Left ventricle myocardium superior (tissue), 1 donor: Measurements from ENCODE around the gene GTF3C5. TPM values are rescaled to one million over a fixed set of nuclear protein-coding genes. Genes with fewer than 3 reads are reported as not detected.
"Not testable (repeated sequence)": the region's sequence is repeated elsewhere in the genome, so short reads cannot be mapped to it uniquely, and the experiment has no call there.

ENCODE experiments used
- ATAC-seq: fragments of 200-7000 bp; cut with Tn5 transposase; one replicate; pipeline ENCODE4 v1.9.1; 2020; ENCODE audit warnings: mild to moderate bottlenecking, moderate library complexity
- DNase-seq: peaks from one replicate; pipeline ENCODE4 v3.0.0-alpha.2; 2020
- intact Hi-C: fragments of 100-400 bp; cut with micrococcal nuclease; formaldehyde crosslinking; loops from one replicate; pipeline ENCODE4 v1.11.0; 2022
- total RNA-seq: library from RNA; stranded (reverse); fragmentation: NEBNext Ultra II Directional; extraction: Animal tissue kit (Norgen Biotek cat#: 25700); gene quantifications from one replicate; pipeline ENCODE4 v1.2.1, GENCODE V29; 2021
- donor health status: DM: no; HTN: yes; CAD: no; lungs with severe emphysema.

GTF3C5 gene
- total RNA-seq, 1 donor from 2014 or later = 60.8 TPM

GRCh38 chr9:133078486-133078885 is 47.7 kb downstream of the GTF3C5 start:
- intact Hi-C loops = no loop called here
- ATAC-seq = no peak
- DNase-seq = no peak

- intact Hi-C loops = no loop called here
- no peak for ATAC-seq
- no peak for DNase-seq
Measured at GRCh38 chr9:133080161-133080560, 49.4 kb downstream of the GTF3C5 start.

DNA sequence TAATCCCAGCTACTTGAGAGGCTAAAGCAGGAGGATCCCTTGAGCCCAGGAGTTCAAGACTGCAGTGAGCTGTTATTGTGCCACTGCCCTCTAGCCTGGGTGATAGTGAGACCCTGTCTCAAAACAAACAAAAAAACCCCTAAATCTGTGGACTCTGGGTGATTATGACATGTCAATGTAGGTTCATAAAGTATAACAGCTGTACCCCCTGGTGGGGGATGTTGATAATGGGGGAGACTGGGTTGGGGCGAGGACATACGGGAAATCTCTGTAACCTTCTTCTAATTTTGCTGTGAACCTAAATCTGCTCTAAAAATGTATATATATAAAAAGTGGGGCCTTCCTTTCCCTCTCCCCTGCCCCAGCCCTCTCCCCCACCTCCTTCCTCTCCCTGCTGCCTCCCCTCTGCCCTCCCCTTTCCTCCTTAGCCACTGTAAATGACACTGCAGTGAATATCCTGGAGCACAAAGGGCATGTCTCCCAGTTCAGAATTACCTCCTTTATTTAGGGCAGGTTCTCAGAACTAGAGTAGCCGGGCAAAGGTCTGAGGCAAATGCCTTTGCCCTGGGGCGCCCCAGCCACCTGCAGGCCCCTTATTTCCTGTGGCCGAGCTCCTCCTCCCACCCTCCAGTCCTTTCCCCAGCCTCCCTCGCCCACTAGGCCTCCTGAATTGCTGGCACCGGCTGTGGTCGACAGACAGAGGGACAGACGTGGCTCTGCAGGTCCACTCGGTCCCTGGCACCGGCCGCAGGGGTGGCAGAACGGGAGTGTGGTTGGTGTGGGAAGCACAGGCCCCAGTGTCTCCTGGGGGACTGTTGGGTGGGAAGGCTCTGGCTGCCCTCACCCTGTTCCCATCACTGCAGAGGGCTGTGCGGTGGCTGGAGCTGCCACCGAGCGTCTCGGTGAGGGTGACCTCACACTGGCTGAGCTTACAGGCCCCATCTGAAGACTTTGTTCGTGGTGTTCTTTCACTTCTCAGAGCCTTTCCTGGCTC is 50.3 kb downstream of the GTF3C5 start:
- DNase-seq, intact Hi-C loops: not testable (repeated sequence)
- ATAC-seq = peak; percentile 32

- intact Hi-C loops, DNase-seq, ATAC-seq: not testable (repeated sequence)
Measured at GRCh38 chr9:133081957-133082644, 51.3 kb downstream of the GTF3C5 start.

GRCh38 chr9:133083688-133084087 is 52.9 kb downstream of the GTF3C5 start:
- DNase-seq, ATAC-seq, intact Hi-C loops: not testable (repeated sequence)

GRCh38 chr9:133086212-133086860 is 55.5 kb downstream of the GTF3C5 start:
- DNase-seq, intact Hi-C loops: not testable (repeated sequence)

DNA sequence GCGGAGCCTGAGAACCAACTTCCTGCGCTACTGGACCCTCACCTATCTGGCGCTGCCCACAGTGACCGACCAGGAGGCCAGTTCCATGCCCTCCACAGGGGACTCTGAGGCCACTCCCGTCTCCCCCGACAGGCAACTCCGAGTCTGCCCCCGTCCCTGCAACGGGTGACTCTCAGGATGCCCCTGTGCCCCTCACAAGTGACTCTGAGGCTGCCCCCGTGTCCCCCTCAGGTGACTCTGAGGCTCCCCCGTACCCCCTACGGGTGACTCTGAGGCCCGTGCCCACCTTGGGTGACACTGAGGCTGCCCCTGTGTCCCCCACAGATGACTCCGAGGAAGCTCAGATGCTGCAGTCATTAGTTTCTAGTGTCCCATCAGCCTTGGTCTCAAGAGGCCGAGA is 56.1 kb downstream of the GTF3C5 start:
- DNase-seq = no peak
- intact Hi-C loops = no loop called here
- ATAC-seq = no peak

More at GRCh38 chr9:133086212-133086860, 55.5 kb downstream of the GTF3C5 start:
- not testable (repeated sequence) for ATAC-seq

DNA sequence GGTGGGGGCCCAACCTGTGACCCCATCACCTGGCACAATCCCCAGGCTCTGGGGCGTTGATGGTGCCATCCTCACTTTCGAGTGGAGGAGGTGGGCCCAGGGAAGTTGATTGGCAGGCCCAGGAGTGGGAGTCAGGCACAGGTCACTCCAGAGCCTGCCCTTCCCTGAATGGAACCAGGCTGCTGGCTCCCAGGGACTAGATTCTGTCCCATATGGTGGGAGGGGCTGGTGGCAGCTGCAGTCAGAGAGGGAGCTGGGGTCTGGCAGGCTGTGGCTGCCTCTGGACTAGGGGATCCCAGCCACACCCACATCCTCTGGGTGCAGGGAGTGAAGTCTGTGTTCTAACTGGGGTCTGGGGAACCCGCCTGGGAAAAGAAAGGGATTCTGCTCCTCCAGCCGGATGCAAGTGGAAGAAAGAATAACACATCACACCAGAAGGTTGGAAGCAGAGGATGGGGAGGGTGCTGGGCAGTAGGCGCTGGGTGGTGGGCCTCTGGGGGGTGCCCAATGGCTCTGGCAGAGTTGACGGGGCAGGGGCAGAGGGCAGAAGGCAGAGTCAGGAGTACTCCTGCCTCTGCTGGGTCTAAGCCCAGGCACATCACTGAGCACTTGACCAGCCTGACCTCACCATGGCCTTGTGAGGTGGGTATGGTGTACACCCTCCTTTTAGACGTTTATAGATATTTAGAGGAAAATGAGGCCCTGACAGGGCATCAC is 56.8 kb downstream of the GTF3C5 start:
- ATAC-seq = no peak
- no peak for DNase-seq
- intact Hi-C loops = no loop called here

GRCh38 chr9:133088146-133088750 is 57.5 kb downstream of the GTF3C5 start:
- no peak for DNase-seq
- intact Hi-C loops = no loop called here
- ATAC-seq = no peak

DNA sequence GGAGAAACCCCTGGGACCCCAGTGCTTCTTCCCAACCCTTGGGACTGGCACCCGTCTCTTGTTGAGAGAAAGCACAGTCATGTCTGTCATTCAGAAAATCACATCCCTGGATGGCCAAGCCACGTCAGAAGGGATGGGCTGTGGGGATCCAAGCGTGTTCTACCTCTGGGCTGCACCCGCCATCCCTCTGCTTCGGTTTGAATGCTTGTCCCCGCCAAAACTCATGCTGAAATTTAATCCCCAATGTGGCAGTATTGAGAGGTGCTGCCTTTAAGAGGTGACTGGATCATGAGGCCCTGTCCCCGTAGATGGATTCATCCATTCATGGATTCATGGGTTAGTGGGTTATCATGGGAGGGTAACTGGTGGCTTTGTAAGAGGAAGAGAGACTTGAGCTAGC is 58.0 kb downstream of the GTF3C5 start:
- DNase-seq = no peak
- intact Hi-C loops = no loop called here
- ATAC-seq = no peak

DNA sequence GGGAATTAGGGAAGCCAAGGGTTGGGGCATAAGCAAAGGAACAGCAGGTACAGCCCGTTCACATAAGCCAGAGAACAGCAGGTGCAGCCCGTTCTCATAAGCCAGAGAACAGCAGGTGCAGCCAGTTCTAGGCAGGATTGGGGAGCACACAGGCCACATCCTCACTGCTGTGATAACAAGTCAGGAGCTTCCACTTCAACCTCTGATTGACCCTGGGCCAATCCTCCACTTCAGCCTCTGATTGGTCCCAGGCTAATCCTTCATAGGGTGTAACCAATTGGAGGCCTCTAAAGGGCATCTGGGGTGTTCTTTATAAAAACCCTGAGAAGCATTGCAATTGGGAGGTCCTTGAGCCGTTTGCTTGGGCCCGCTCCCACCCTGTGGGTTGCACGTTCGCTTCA is 58.5 kb downstream of the GTF3C5 start:
- no peak for DNase-seq
- intact Hi-C loops = no loop called here
- peak; percentile 31 for ATAC-seq

GRCh38 chr9:133090187-133090586 is 59.4 kb downstream of the GTF3C5 start:
- intact Hi-C loops = no loop called here

DNA sequence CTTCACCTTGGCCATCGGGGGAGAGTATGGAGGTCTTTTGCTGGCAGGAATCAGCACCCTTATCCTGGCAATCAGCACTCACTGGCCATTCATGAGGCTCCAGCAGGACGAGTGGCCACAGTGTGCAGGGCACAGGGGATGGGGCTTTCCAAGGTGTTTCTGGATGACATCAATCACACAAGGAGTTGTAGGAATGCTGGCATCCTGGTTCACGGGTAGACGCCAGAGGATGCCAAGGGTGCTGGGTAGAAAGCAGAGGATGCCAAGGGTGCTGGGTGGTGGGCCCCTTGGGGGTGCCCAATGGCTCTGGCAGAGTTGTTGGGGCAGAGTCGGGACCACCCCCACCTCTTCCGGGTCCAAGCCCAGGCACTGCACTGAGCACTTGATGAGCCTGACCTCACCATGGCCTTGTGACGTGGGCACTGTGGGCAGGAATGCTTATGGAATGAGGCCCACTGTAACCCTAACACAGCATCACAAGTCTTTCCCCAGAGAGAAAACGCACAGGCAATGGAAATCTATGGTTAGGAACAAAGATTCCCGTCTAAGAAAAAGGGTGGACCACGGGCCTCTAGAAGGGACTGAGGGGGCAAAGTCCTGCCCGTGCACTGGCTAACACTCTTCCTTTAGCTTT is 60.1 kb downstream of the GTF3C5 start:
- ATAC-seq (peak; percentile 5), DNase-seq (no peak)
- intact Hi-C loops = no loop called here

More at GRCh38 chr9:133090187-133090586, 59.4 kb downstream of the GTF3C5 start:
- ATAC-seq (peak; percentile 83), DNase-seq (peak; percentile 56)

DNA sequence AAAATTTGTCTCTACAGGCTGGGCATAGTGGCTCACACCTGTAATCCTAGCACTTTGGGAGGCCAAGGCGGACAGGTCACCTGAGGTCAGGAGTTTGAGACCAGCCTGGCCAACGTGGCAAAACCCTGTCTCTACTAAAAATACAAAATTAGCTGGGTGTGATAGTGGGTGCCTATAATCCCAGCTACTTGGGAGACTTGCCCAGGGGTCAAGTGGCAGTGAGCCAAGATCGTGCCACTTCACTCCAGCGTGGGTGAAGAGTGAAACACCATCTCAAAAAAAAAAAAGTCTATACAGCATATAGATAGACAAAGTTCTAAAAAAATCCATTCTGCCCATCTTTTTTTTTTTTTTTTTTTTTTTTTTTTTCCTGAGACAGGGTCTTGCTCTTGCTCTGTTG is 63.6 kb downstream of the GTF3C5 start:
- intact Hi-C loops, DNase-seq, ATAC-seq: not testable (repeated sequence)

GRCh38 chr9:133094842-133095393 is 64.1 kb downstream of the GTF3C5 start:
- intact Hi-C loops = no loop called here
- ATAC-seq (no peak), DNase-seq (no peak)

DNA sequence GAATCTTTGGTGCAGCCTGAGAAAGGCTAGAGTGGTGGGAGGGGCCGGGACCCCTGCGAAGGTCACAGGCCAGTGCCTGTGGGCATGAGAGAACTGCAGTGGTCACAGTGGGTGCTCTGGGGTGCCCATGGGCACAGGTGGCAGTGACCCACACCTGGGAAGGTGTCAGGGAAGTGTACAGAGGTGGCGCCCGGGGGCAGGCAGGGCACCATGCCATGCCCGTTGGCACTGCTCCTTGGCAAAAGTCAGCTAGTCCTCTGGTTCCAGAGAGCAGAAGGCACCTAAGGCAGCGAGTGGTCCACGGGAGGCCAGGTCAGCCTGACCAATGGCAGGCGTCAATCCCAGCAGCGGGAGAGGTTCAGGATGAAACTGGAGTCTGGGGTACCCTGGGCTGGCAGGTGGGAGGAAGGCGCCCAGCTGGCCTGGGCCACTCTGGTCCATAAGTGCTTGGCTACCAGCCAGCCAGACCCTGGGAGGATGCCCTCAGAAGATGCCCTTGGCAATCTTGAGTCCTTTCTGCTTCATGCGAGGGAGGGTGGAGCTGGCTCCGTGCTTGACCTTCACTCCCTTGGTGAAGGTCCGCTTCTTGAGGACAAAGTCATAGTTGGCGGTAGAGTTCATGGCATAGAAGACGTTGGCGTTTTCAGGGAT is 67.4 kb downstream of the GTF3C5 start:
- no peak for DNase-seq
- intact Hi-C loops = no loop called here
- peak; percentile 9 for ATAC-seq

DNA sequence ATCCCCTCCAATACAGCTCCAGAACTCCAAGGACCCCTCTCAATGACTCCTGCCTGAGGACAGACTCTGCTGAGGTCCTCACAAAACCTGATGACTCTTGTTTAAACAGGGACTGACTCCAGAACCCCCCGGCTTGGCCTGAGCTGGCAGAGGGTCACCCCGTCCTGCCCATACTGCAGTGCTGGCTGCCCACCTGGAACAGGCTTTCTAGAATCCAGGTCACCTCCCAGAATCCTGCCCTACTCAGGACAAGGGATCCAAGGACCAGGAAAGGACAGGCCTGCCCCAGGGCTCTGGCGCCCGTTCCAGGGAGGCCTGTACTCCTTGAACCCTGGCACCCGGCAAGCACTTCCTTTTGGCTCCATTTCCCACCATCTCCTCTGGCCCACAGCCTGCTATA is 68.1 kb downstream of the GTF3C5 start:
- ATAC-seq = no peak

More for the DNA sequence above, 68.1 kb downstream of the GTF3C5 start:
- intact Hi-C loops = no loop called here
- no peak for DNase-seq
